Measurements from ENCODE around the gene ZBTB4.
A peak's percentile ranks its signal among the peaks of the same experiment; 100 is the strongest.

Gene ZBTB4

GRCh38 chr17:7440113-7440833, 39.2 kb downstream of the ZBTB4 start:
- no peak for DNase-seq (ENCODE audit: low spot score)

GRCh38 chr17:7439462-7440112, 39.8 kb downstream of the ZBTB4 start, which contains the start of gene FGF11:
Gene FGF11 (plus strand): TSS chr17:7439512. CDS start chr17:7439621, 109 bp downstream.
- DNase-seq (ENCODE audit: low spot score): no peak

GRCh38 chr17:7438656-7439460, 40.6 kb downstream of the ZBTB4 start:
- no peak for DNase-seq (ENCODE audit: low spot score)

GRCh38 chr17:7437950-7438614, 41.3 kb downstream of the ZBTB4 start:
- peak; percentile 36 for DNase-seq (ENCODE audit: low spot score)

- DNase-seq (ENCODE audit: low spot score): no peak
These were observed 42.0 kb downstream of the ZBTB4 start for GRCh38 chr17:7437369-7437863.

- peak; percentile 80 for DNase-seq (ENCODE audit: low spot score)
These were observed 42.7 kb downstream of the ZBTB4 start for GRCh38 chr17:7436556-7437368.

- peak; percentile 59 for DNase-seq (ENCODE audit: low spot score)
These were observed 43.5 kb downstream of the ZBTB4 start for GRCh38 chr17:7435676-7436555.

GRCh38 chr17:7432296-7432695, 47.1 kb downstream of the ZBTB4 start:
- no peak for DNase-seq (ENCODE audit: low spot score)

GRCh38 chr17:7431231-7431630, 48.2 kb downstream of the ZBTB4 start:
- DNase-seq (ENCODE audit: low spot score): no peak

- no peak for DNase-seq (ENCODE audit: low spot score)
These were observed 49.7 kb downstream of the ZBTB4 start for GRCh38 chr17:7429722-7430121.

- DNase-seq (ENCODE audit: low spot score): no peak
These were observed 50.9 kb downstream of the ZBTB4 start, which contains the start of gene SPEM3 for GRCh38 chr17:7428557-7428956. Gene SPEM3 (plus strand): TSS chr17:7428857. CDS start chr17:7428903, 46 bp downstream.

GRCh38 chr17:7427549-7427948, 51.9 kb downstream of the ZBTB4 start:
- DNase-seq (ENCODE audit: low spot score): no peak

GRCh38 chr17:7426896-7427489, 52.4 kb downstream of the ZBTB4 start:
- no peak for DNase-seq (ENCODE audit: low spot score)

GRCh38 chr17:7426203-7426863, 53.1 kb downstream of the ZBTB4 start:
- no peak for DNase-seq (ENCODE audit: low spot score)

- no peak for DNase-seq (ENCODE audit: low spot score)
These were observed 53.7 kb downstream of the ZBTB4 start for GRCh38 chr17:7425756-7426155.

GRCh38 chr17:7425316-7425715, 54.1 kb downstream of the ZBTB4 start, which contains the start of gene SPEM2:
Gene SPEM2 (plus strand): TSS chr17:7425616. CDS start chr17:7425689, 73 bp downstream.
- DNase-seq (ENCODE audit: low spot score): no peak

GRCh38 chr17:7423679-7424078, 55.8 kb downstream of the ZBTB4 start:
- DNase-seq (ENCODE audit: low spot score): no peak

GRCh38 chr17:7421186-7421585, 58.2 kb downstream of the ZBTB4 start:
- DNase-seq (ENCODE audit: low spot score): no peak
